ENCODE measurements around the gene NBR1.
"Not testable (repeated sequence)": the region's sequence is repeated elsewhere in the genome, so short reads cannot be mapped to it uniquely, and the experiment has no call there.

- not testable (repeated sequence) for TF ChIP-seq CTCF, POLR2A (IDR thresholded peaks at IDR 0.05)
Measured at GRCh38 chr17:43233263-43233662, 62.2 kb downstream of the NBR1 start.

Measured in vagina (tissue), 2 donors.